Esophagus squamous epithelium (tissue), 5 donors: ENCODE measurements around the gene PLOD3. TPM values are rescaled to one million over a fixed set of nuclear protein-coding genes. Genes with fewer than 3 reads are reported as not detected.
A peak's percentile ranks its signal among the peaks of the same experiment; 100 is the strongest.

ENCODE experiments used
- DNase-seq: peaks from one replicate; lab custom pipeline; 2025; lab: John Stamatoyannopoulos, UW
- H3K27ac ChIP-seq, 4 donors: fragments of 200-600 bp; sonication (generic); one replicate each; pipeline ENCODE4 v1.5.1; 2016 to 2019; ENCODE audit warnings: mild to moderate bottlenecking in 1 of 4
- H3K27me3 ChIP-seq, 4 donors: fragments of 200-600 bp; sonication (generic); 1 replicate in 3 of 4; 2 replicates in 1 of 4; pipeline versions ENCODE4 v1.5.1 to v1.6.0; 2017 to 2021; ENCODE audit warnings: antibody characterized with exemption in 1 of 4
- H3K36me3 ChIP-seq, 3 donors: fragments of 200-600 bp; sonication (generic); one replicate each; pipeline ENCODE4 v1.5.1; 2016 to 2019
- H3K4me1 ChIP-seq, 3 donors: fragments of 200-600 bp; sonication (generic); one replicate each; pipeline ENCODE4 v1.5.1; 2017 to 2019
- H3K4me3 ChIP-seq, 4 donors: fragments of 200-600 bp; sonication (generic); 1 replicate in 3 of 4; 2 replicates in 1 of 4; pipeline ENCODE4 v1.5.1; 2016 to 2019; ENCODE audit warnings: mild to moderate bottlenecking in 2 of 4, moderate library complexity in 1 of 4
- H3K9me3 ChIP-seq, 3 donors: fragments of 200-600 bp; sonication (generic); one replicate each; pipeline ENCODE4 v1.5.1; 2016 to 2019
- POLR2A ChIP-seq, 4 donors: fragments of 450-650 bp; IDR thresholded peaks; one replicate each; pipeline ENCODE4 v1.6.1; 2017; ENCODE audit warnings: antibody characterized with exemption in 4 of 4, mild to moderate bottlenecking in 4 of 4, moderate library complexity in 3 of 4
- WGBS, 2 donors: methylation state at CpG; one replicate each; pipeline ENCODE4 v1.1.5; 2018; 5-methylcytosine and 5-hydroxymethylcytosine counted together
- intact Hi-C: fragments of 100-400 bp; cut with DNase I; formaldehyde crosslinking; loops from one replicate; pipeline ENCODE4 v1.15.0; 2022
- total RNA-seq, 4 donors: library from RNA; depleted of rRNA; stranded (reverse); fragments of >200 nt; gene quantifications; one replicate each; pipeline ENCODE4 v1.1.0, GENCODE V29; 2016
- TF ChIP-seq, protein P1 (sequence below), 6 experiments: fragments of 450-650 bp in 4 of 6; fragments of 200-600 bp in 2 of 6; sonication (generic) in 2 of 6; IDR thresholded peaks; one replicate each; pipeline ENCODE4 v1.5.1; 2016 to 2019; ENCODE audit warnings: antibody characterized with exemption in 6 of 6, mild to moderate bottlenecking in 4 of 6, moderate library complexity in 4 of 6
- donor health status: DM: yes; HTN: yes; CAD: no.

PLOD3 gene
- total RNA-seq, 4 donors from 2014 or later: 2.5 to 14.5 (median 9.7) TPM

GRCh38 chr7:101174322-101174854 lies 43.0 kb downstream of the PLOD3 start:
- H3K4me3 ChIP-seq: no peak overlapping the region
- no peak for DNase-seq
- no peak overlapping the region for H3K27ac ChIP-seq
- TF ChIP-seq, protein P1, sequence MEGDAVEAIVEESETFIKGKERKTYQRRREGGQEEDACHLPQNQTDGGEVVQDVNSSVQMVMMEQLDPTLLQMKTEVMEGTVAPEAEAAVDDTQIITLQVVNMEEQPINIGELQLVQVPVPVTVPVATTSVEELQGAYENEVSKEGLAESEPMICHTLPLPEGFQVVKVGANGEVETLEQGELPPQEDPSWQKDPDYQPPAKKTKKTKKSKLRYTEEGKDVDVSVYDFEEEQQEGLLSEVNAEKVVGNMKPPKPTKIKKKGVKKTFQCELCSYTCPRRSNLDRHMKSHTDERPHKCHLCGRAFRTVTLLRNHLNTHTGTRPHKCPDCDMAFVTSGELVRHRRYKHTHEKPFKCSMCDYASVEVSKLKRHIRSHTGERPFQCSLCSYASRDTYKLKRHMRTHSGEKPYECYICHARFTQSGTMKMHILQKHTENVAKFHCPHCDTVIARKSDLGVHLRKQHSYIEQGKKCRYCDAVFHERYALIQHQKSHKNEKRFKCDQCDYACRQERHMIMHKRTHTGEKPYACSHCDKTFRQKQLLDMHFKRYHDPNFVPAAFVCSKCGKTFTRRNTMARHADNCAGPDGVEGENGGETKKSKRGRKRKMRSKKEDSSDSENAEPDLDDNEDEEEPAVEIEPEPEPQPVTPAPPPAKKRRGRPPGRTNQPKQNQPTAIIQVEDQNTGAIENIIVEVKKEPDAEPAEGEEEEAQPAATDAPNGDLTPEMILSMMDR (IDR thresholded peaks at IDR 0.05): no peak
- TF ChIP-seq POLR2A (IDR thresholded peaks at IDR 0.05): no peak
- WGBS, 2 donors: 2 to 20% methylated on average over 5 to 10 of the region's 28 CpGs
- peaks cover 24 to 59% (median 26%) of the 10 kb centered on the region in 3 donors for H3K4me1 ChIP-seq
- H3K9me3 ChIP-seq: no peaks in the 10 kb centered on the region
- intact Hi-C loops: no loop called here
- H3K27me3 ChIP-seq: peaks cover 28 to 100% (median 72%) of the 10 kb centered on the region in 4 donors
- no peaks in the 10 kb centered on the region for H3K36me3 ChIP-seq

DNA sequence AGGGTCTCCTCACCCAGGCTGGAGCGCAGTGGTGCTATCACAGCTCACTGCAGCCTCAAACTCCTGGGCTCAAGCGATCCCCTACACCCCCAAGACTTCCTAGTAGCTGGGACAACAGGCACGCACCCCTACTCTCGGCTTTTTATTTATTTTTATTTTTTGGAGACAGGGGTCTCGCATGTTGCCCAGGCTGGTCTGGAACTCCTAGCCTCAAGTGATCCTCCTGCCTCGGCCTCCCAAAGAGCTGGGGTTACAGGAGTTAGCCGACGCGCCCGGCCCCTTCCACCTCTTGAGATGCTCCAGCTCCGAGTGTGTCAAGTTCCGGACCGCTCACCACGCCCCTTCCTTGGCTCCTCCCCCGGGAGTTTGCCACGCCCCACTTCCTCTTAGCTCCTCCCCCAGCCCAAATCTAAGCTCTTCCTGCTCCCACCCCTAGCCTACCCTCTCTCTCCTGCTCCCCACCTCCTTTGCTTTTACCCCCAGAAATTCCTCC lies 43.6 kb downstream of the PLOD3 start:
- no peak for DNase-seq
- peaks cover 24 to 58% (median 24%) of the 10 kb centered on the region in 3 donors for H3K4me1 ChIP-seq
- H3K27me3 ChIP-seq: peaks cover 28 to 100% (median 71%) of the 10 kb centered on the region in 4 donors
- peak overlapping the region in 2 of 4 donors; percentile 18 to 47 for H3K4me3 ChIP-seq
- intact Hi-C loops: no loop called here
- TF ChIP-seq, protein P1 (IDR thresholded peaks at IDR 0.05): no peak
- no peak for TF ChIP-seq POLR2A (IDR thresholded peaks at IDR 0.05)
- no peak overlapping the region for H3K27ac ChIP-seq
- H3K36me3 ChIP-seq: no peaks in the 10 kb centered on the region
- no peaks in the 10 kb centered on the region for H3K9me3 ChIP-seq
- 3 to 8% methylated on average over 16 of the region's 16 CpGs for whole genome bisulfite sequencing, 2 donors

- Histone ChIP-seq H3K9me3 (no peaks in the 10 kb centered on the region), H3K4me1 (peaks cover 24 to 57% (median 24%) of the 10 kb centered on the region in 3 donors), H3K27ac (no peak overlapping the region), H3K36me3 (no peaks in the 10 kb centered on the region), H3K27me3 (peaks cover 28 to 100% (median 74%) of the 10 kb centered on the region in 4 donors), H3K4me3 (peak overlapping the region in 2 of 4 donors; percentile 18 to 47)
- no peak for DNase-seq
- intact Hi-C loops: no loop called here
- TF ChIP-seq, protein P1 (IDR thresholded peaks at IDR 0.05): no peak
- no peak for TF ChIP-seq POLR2A (IDR thresholded peaks at IDR 0.05)
- WGBS, 2 donors: 2 to 6% methylated on average over 33 to 36 of the region's 53 CpGs
These were observed 44.3 kb downstream of the PLOD3 start for GRCh38 chr7:101172854-101173751.

GRCh38 chr7:101172005-101172853 lies 45.2 kb downstream of the PLOD3 start:
- H3K4me1 ChIP-seq: peaks cover 24 to 57% (median 24%) of the 10 kb centered on the region in 3 donors
- H3K36me3 ChIP-seq: no peaks in the 10 kb centered on the region
- peak overlapping the region in 1 of 4 donors; percentile 44 for H3K4me3 ChIP-seq
- 0 to 4% methylated on average over 16 to 17 of the region's 79 CpGs for WGBS, 2 donors
- no peaks in the 10 kb centered on the region for H3K9me3 ChIP-seq
- H3K27me3 ChIP-seq: peaks cover 28 to 100% (median 75%) of the 10 kb centered on the region in 4 donors
- intact Hi-C loops: no loop called here
- no peak for TF ChIP-seq POLR2A (IDR thresholded peaks at IDR 0.05)
- TF ChIP-seq, protein P1 (IDR thresholded peaks at IDR 0.05): no peak
- no peak overlapping the region for H3K27ac ChIP-seq
- DNase-seq: no peak
